GM23248 (cell line): ENCODE results near the gene TRIM32.

Source experiments
- EZH2 ChIP-seq: fragments of 200-600 bp; sonication (generic); IDR thresholded peaks from 2 replicates; pipeline ENCODE4 v1.6.1; 2018; ENCODE audit warnings: antibody characterized with exemption, mild to moderate bottlenecking; ENCODE audit not compliant: insufficient read depth, poor library complexity, severe bottlenecking
- EZH2phosphoT487 ChIP-seq: fragments of 200-600 bp; sonication (generic); IDR thresholded peaks from 2 replicates; pipeline ENCODE4 v1.6.1; 2018; ENCODE audit warnings: antibody characterized with exemption, moderate library complexity, mild to moderate bottlenecking, low read depth; ENCODE audit not compliant: insufficient read depth

DNA sequence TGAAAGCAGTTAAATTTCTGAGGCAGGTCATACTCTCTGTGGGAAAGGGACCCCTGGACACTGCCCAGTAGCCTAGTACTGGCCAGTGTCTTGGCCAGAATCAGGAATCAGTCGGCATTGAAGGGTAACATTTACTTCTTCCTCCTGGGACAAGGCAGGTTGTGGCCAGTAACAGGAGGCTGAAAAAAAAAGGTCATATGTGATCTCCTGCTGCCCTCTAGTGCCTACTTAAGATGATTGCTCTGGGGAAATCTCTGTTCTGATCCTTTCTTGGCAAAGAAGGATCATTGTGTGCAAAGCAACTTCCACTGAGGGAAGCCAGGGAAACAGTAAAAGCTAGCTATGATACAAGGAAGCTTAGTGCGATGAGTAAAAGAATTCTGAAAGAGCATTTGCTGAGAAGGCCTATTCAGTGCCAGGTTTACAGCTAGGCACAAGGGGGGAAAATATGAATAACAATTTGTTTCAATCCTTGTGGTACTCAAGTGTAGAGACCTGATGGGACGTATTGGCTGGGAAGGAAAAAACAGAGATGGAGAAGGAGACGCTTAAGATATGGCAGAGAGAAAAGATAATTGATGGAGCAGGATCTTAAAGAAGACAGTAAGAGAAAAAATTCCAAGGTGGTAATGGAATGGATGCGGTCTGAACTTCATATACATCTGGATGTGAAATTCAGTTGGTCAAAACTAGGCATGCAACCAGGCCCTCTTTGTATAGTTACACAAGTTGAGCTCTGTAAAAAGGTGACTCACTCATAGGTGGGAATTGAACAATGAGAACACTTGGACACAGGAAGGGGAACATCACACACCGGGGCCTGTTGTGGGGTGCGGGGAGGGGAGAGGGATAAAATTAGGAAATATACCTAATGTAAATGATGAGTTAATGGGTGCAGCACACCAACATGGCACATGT, 25.8 kb upstream of the TRIM32 start:
- TF ChIP-seq EZH2, result no peak
- no peak for TF ChIP-seq EZH2phosphoT487
